Measurements from ENCODE around the gene TRIM25. TPM values are rescaled to one million over a fixed set of nuclear protein-coding genes. Genes with fewer than 3 reads are reported as not detected.

TRIM25 gene
- total RNA-seq, 1 donor from 2014 or later = 17.2 TPM

- no peak for DNase-seq
- no peaks in the 10 kb centered on the region for H3K9me3 ChIP-seq (replicated peaks)
- H3K27me3 ChIP-seq (ENCODE audit: low read depth) = no peaks in the 10 kb centered on the region
- H3K36me3 ChIP-seq = peaks cover 82% of the 10 kb centered on the region
- intact Hi-C loops (cut with micrococcal nuclease) = no loop called here
- H3K27ac ChIP-seq (replicated peaks) = peak overlapping the region; percentile 69
- TF ChIP-seq, protein P1, sequence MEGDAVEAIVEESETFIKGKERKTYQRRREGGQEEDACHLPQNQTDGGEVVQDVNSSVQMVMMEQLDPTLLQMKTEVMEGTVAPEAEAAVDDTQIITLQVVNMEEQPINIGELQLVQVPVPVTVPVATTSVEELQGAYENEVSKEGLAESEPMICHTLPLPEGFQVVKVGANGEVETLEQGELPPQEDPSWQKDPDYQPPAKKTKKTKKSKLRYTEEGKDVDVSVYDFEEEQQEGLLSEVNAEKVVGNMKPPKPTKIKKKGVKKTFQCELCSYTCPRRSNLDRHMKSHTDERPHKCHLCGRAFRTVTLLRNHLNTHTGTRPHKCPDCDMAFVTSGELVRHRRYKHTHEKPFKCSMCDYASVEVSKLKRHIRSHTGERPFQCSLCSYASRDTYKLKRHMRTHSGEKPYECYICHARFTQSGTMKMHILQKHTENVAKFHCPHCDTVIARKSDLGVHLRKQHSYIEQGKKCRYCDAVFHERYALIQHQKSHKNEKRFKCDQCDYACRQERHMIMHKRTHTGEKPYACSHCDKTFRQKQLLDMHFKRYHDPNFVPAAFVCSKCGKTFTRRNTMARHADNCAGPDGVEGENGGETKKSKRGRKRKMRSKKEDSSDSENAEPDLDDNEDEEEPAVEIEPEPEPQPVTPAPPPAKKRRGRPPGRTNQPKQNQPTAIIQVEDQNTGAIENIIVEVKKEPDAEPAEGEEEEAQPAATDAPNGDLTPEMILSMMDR (IDR thresholded peaks at IDR 0.05; ENCODE audit: borderline replicate concordance) = no peak
- H3K4me3 ChIP-seq = no peak overlapping the region
- H3K4me1 ChIP-seq = peaks cover 9% of the 10 kb centered on the region
These were observed 23.8 kb upstream of the TRIM25 start for GRCh38 chr17:56937687-56938086.

GRCh38 chr17:56936697-56937322 lies 23.0 kb upstream of the TRIM25 start:
- intact Hi-C loops (cut with micrococcal nuclease) = no loop called here
- peaks cover 75% of the 10 kb centered on the region for H3K36me3 ChIP-seq
- peak overlapping the region; percentile 69 for H3K27ac ChIP-seq (replicated peaks)

GRCh38 chr17:56935461-56935860 lies 21.6 kb upstream of the TRIM25 start:
- intact Hi-C loops (cut with micrococcal nuclease) = no loop called here
- peaks cover 61% of the 10 kb centered on the region for H3K36me3 ChIP-seq

More at GRCh38 chr17:56936697-56937322, 23.0 kb upstream of the TRIM25 start:
- H3K9me3 ChIP-seq (replicated peaks) = no peaks in the 10 kb centered on the region
- DNase-seq = no peak
- TF ChIP-seq, protein P1 (IDR thresholded peaks at IDR 0.05; ENCODE audit: borderline replicate concordance) = no peak
- H3K4me1 ChIP-seq = peaks cover 9% of the 10 kb centered on the region
- no peak overlapping the region for H3K4me3 ChIP-seq
- no peaks in the 10 kb centered on the region for H3K27me3 ChIP-seq (ENCODE audit: low read depth)

GRCh38 chr17:56934280-56934679 lies 20.4 kb upstream of the TRIM25 start:
- TF ChIP-seq, protein P1 (IDR thresholded peaks at IDR 0.05; ENCODE audit: borderline replicate concordance) = no peak
- H3K36me3 ChIP-seq = peaks cover 54% of the 10 kb centered on the region
- H3K27me3 ChIP-seq (ENCODE audit: low read depth) = no peaks in the 10 kb centered on the region
- peaks cover 9% of the 10 kb centered on the region for H3K4me1 ChIP-seq
- intact Hi-C loops (cut with micrococcal nuclease) = no loop called here
- no peak for DNase-seq
- H3K4me3 ChIP-seq = no peak overlapping the region
- no peak overlapping the region for H3K27ac ChIP-seq (replicated peaks)
- peaks cover 19% of the 10 kb centered on the region for H3K9me3 ChIP-seq (replicated peaks)

More at GRCh38 chr17:56935461-56935860, 21.6 kb upstream of the TRIM25 start:
- Histone ChIP-seq H3K9me3 (replicated peaks) (peaks cover 8% of the 10 kb centered on the region), H3K4me1 (peaks cover 9% of the 10 kb centered on the region), H3K27ac (replicated peaks) (no peak overlapping the region), H3K27me3 (ENCODE audit: low read depth) (no peaks in the 10 kb centered on the region), H3K4me3 (no peak overlapping the region)
- TF ChIP-seq, protein P1 (IDR thresholded peaks at IDR 0.05; ENCODE audit: borderline replicate concordance) = no peak
- DNase-seq = no peak

- TF ChIP-seq, protein P1 (IDR thresholded peaks at IDR 0.05; ENCODE audit: borderline replicate concordance) = no peak
- no peak for DNase-seq
- H3K36me3 ChIP-seq = peaks cover 50% of the 10 kb centered on the region
- H3K4me3 ChIP-seq = no peak overlapping the region
- no peaks in the 10 kb centered on the region for H3K27me3 ChIP-seq (ENCODE audit: low read depth)
- intact Hi-C loops (cut with micrococcal nuclease) = no loop called here
- peaks cover 9% of the 10 kb centered on the region for H3K4me1 ChIP-seq
- H3K9me3 ChIP-seq (replicated peaks) = peaks cover 20% of the 10 kb centered on the region
- no peak overlapping the region for H3K27ac ChIP-seq (replicated peaks)
These were observed 20.0 kb upstream of the TRIM25 start for GRCh38 chr17:56933868-56934267.

All from left ventricle myocardium inferior (tissue), 1 donor.